Activated T-helper 1 cell treated with anti-CD3 and anti-CD28 coated beads, Interleukin-12 subunit alpha, Interleukin-12 subunit beta, Interleukin-2, Interleukin-4 antibody, amounts not matched to agents 30 ng/mL and 10 ng/mL and 1 ng/mL, durations not matched to agents 14 hours and 24 hours and 36 hours (primary cell): ENCODE results near the gene OTOS. TPM values are rescaled to one million over a fixed set of nuclear protein-coding genes. Genes with fewer than 3 reads are reported as not detected.

Experiments used
- DNase-seq: peaks from one replicate; pipeline ENCODE4 v3.0.0; 2021; ENCODE audit warnings: low spot score
- H3K27ac Mint-ChIP-seq: one replicate; pipeline ENCODE4 v1.8.0; 2021; ENCODE audit warnings: mild to moderate bottlenecking, mixed read lengths
- H3K27me3 Mint-ChIP-seq: one replicate; pipeline ENCODE4 v1.8.0; 2022; ENCODE audit warnings: mild to moderate bottlenecking, moderate library complexity, mixed read lengths; ENCODE audit not compliant: insufficient read depth
- H3K36me3 Mint-ChIP-seq: one replicate; pipeline ENCODE4 v1.8.0; 2021; ENCODE audit warnings: low read depth, mixed read lengths
- H3K4me1 Mint-ChIP-seq: one replicate; pipeline ENCODE4 v1.8.0; 2021; ENCODE audit warnings: low read depth, mixed read lengths
- H3K4me3 Mint-ChIP-seq: one replicate; pipeline ENCODE4 v1.8.0; 2021; ENCODE audit warnings: mild to moderate bottlenecking, moderate library complexity, mixed read lengths
- H3K9me3 Mint-ChIP-seq: one replicate; pipeline ENCODE4 v1.8.0; 2021; ENCODE audit warnings: mixed read lengths
- intact Hi-C: fragments of 100-400 bp; cut with micrococcal nuclease; formaldehyde crosslinking; loops from one replicate; pipeline ENCODE4 v1.15.1; 2024
- total RNA-seq: library from RNA; stranded (reverse); gene quantifications from 2 replicates; pipeline ENCODE4 v1.2.3, GENCODE V29; 2022

OTOS gene
- total RNA-seq, 1 donor from 2014 or later: not detected

- peak; percentile 85 for DNase-seq
- Mint-ChIP-seq H3K27ac (peak within 1 kb of the TSS; percentile 84), H3K9me3 (no peaks in the 10 kb centered on the region), H3K4me3 (peak within 1 kb of the TSS; percentile 92), H3K27me3 (peaks cover 6% of the 10 kb centered on the region), H3K4me1 (peaks cover 25% of the 10 kb centered on the region), H3K36me3 (peaks cover 14% of the 10 kb centered on the region)
- intact Hi-C loops: loop anchor here (1.0 to 10.0 kb wide), 8 partner anchors 15 to 871 kb away; partner anchors contain the start of genes DUSP28, GPC1, HDAC4 and NDUFA10
Observed at GRCh38 chr2:240136013-240136670, 4.3 kb downstream of the OTOS start, which contains the start of gene COPS9. Gene COPS9 (minus strand): TSS chr2:240136305. CDS start chr2:240136284, 21 bp downstream.

- peak overlapping the region; percentile 80 for H3K27ac Mint-ChIP-seq
- peak overlapping the region; percentile 92 for H3K4me3 Mint-ChIP-seq
- peaks cover 6% of the 10 kb centered on the region for H3K27me3 Mint-ChIP-seq
- intact Hi-C loops: loop anchor here (1.0 to 10.0 kb wide), 8 partner anchors 14 to 871 kb away; partner anchors contain the start of genes DUSP28, GPC1, HDAC4 and NDUFA10
- peaks cover 14% of the 10 kb centered on the region for H3K36me3 Mint-ChIP-seq
- peaks cover 25% of the 10 kb centered on the region for H3K4me1 Mint-ChIP-seq
- no peak for DNase-seq
- no peaks in the 10 kb centered on the region for H3K9me3 Mint-ChIP-seq
Observed at GRCh38 chr2:240135706-240136012, 4.8 kb downstream of the OTOS start.

GRCh38 chr2:240134956-240135520, 5.4 kb downstream of the OTOS start:
- no peak for DNase-seq
- Mint-ChIP-seq H3K27ac (peak overlapping the region; percentile 80), H3K9me3 (no peaks in the 10 kb centered on the region), H3K27me3 (peaks cover 6% of the 10 kb centered on the region), H3K36me3 (peaks cover 17% of the 10 kb centered on the region), H3K4me1 (peaks cover 25% of the 10 kb centered on the region), H3K4me3 (peak overlapping the region; percentile 92)
- intact Hi-C loops: loop anchor here (5.0 to 10.0 kb wide), 5 partner anchors 208 to 870 kb away; partner anchors contain the start of genes DUSP28, GPC1, HDAC4 and RNPEPL1

GRCh38 chr2:240134466-240134865, 6.0 kb downstream of the OTOS start:
- no peaks in the 10 kb centered on the region for H3K9me3 Mint-ChIP-seq
- H3K4me1 Mint-ChIP-seq: peaks cover 25% of the 10 kb centered on the region
- DNase-seq: no peak
- H3K36me3 Mint-ChIP-seq: peaks cover 20% of the 10 kb centered on the region
- H3K4me3 Mint-ChIP-seq: peak overlapping the region; percentile 92
- H3K27me3 Mint-ChIP-seq: peaks cover 4% of the 10 kb centered on the region
- intact Hi-C loops: loop anchor here (10.0 kb wide), 2 partner anchors 430 to 870 kb away; partner anchors contain the start of genes DUSP28 and RNPEPL1
- no peak overlapping the region for H3K27ac Mint-ChIP-seq

- no peak for DNase-seq
- Mint-ChIP-seq H3K4me3 (peak overlapping the region; percentile 92), H3K9me3 (no peaks in the 10 kb centered on the region), H3K36me3 (peaks cover 22% of the 10 kb centered on the region), H3K27ac (no peak overlapping the region), H3K4me1 (peaks cover 25% of the 10 kb centered on the region), H3K27me3 (no peaks in the 10 kb centered on the region)
- intact Hi-C loops: loop anchor here (10.0 kb wide), 2 partner anchors 431 to 869 kb away; partner anchors contain the start of genes DUSP28 and RNPEPL1
Observed at GRCh38 chr2:240133401-240133800, 7.1 kb downstream of the OTOS start.

DNA sequence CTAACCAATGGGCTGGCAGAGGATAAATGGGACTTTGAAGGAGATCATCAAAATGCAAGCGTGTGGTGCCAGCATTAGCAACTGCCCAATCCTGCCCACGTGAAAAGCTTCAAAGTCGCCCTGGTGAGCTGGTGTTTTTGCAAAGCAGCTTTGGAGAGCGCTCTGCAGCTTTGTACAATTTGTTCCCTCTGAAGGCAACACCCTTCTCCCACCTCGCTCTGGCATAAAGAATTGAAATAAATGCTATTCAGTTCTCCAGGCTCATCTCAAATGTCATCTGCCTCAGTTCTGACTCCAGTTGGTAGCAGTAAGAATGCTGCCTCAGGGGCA, 7.8 kb downstream of the OTOS start:
- H3K4me1 Mint-ChIP-seq: peaks cover 25% of the 10 kb centered on the region
- DNase-seq: no peak
- H3K9me3 Mint-ChIP-seq: no peaks in the 10 kb centered on the region
- intact Hi-C loops: loop anchor here (10.0 kb wide), 2 partner anchors 432 to 868 kb away; partner anchors contain the start of genes DUSP28 and RNPEPL1
- H3K4me3 Mint-ChIP-seq: no peak overlapping the region
- no peak overlapping the region for H3K27ac Mint-ChIP-seq
- H3K27me3 Mint-ChIP-seq: no peaks in the 10 kb centered on the region
- peaks cover 24% of the 10 kb centered on the region for H3K36me3 Mint-ChIP-seq

GRCh38 chr2:240131941-240132650, 8.4 kb downstream of the OTOS start:
- intact Hi-C loops: loop anchor here (10.0 kb wide), 2 partner anchors 433 to 867 kb away; partner anchors contain the start of genes DUSP28 and RNPEPL1
- Mint-ChIP-seq H3K36me3 (peaks cover 27% of the 10 kb centered on the region), H3K4me3 (no peak overlapping the region), H3K27ac (no peak overlapping the region), H3K27me3 (no peaks in the 10 kb centered on the region), H3K4me1 (peaks cover 22% of the 10 kb centered on the region), H3K9me3 (no peaks in the 10 kb centered on the region)
- no peak for DNase-seq

DNA sequence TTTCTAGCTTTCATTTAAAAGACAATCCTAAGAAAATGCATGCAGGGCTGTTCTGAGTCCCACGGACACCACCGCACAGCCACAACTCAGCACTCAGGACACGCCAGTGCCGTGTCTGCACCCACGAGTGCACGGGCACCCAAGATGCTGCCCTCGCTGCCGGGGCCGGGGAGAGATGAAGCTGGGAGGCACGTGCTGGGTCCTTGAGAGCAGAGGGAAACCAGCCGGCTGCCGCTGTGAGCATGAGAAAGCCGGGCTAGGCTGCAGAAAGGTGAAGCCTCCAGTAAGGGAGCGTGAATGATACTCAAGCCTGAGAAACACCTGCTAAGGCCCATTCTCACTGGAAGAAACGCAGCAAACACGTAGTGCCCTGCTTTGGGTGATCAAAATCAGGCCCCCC, 9.2 kb downstream of the OTOS start:
- Mint-ChIP-seq H3K9me3 (no peaks in the 10 kb centered on the region), H3K4me1 (peaks cover 18% of the 10 kb centered on the region), H3K4me3 (no peak overlapping the region), H3K27me3 (no peaks in the 10 kb centered on the region), H3K27ac (no peak overlapping the region), H3K36me3 (peaks cover 27% of the 10 kb centered on the region)
- intact Hi-C loops: loop anchor here (10.0 kb wide), 2 partner anchors 434 to 866 kb away; partner anchors contain the start of genes DUSP28 and RNPEPL1
- DNase-seq: no peak

DNA sequence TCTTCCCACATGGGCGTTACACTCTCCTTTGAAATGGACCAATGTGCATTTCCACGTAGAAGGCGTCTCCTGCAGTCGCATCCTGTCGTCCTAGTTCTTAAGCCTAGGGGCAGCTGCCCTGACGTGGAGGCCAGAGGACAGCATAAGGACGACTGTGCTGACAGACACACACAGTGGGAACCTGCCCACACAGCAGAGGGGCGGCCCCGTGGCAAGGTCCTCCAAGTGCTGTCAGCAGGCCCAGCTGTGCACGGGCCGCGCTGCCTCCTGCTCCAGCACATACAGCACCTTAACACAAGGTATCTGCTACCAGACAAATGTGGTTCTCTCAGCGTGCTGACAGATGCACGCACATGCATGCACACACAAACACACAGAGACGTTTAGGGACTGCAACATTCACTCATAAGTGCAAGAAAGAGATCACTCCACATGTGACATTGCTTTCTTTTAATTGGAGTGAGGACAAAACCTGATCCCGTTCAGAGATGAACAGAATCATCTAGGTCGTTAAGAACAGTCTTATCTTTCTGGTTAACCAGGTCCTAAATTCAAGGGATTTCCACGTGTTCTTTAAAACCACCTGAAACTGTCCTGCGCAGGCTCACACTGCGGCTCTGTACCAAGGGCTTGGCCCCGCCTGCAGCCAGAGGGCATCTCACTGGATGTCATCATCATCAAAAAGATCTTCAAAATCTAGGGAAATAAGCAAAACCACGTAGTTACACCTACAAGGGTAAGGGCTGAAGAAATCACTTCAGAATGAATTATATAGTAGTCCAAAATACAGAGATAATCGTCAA, 9.9 kb downstream of the OTOS start:
- H3K36me3 Mint-ChIP-seq: peaks cover 27% of the 10 kb centered on the region
- H3K27me3 Mint-ChIP-seq: no peaks in the 10 kb centered on the region
- H3K27ac Mint-ChIP-seq: no peak overlapping the region
- no peaks in the 10 kb centered on the region for H3K9me3 Mint-ChIP-seq
- H3K4me1 Mint-ChIP-seq: peaks cover 17% of the 10 kb centered on the region
- no peak for DNase-seq
- no peak overlapping the region for H3K4me3 Mint-ChIP-seq
- intact Hi-C loops: loop anchor here (10.0 kb wide), 2 partner anchors 434 to 866 kb away; partner anchors contain the start of genes DUSP28 and RNPEPL1

DNA sequence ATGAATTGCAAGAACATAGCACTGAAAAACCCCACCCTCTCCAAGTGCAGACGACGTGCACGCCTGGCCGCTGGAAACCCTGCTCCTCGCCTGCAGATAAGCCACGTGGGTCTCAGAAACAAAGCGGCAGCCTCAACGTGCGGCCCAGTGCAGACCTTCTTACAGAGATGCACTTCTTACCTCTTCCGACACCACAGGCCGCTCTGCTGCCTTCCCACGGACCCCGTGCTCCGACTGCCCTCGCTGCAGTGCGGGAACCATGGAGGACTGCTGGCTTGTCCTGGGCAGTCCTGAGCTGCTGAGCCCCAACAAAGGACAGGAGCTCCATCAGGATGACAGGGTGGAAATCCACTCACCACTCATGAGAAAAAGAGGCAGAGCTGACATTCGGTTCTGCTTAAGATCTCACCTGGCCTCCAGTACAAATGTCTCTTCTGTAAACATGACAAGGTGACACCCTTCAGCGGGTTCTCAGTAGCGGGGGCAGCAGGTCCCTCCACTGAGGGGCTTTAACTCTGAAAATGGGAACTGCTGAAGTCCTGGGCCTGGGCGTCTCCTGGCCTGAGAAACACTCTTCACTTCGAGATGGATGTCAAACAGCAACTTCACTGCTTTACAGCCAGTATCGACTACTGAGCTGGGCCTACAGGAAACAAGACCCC, 10.6 kb downstream of the OTOS start:
- intact Hi-C loops: loop anchor here (10.0 kb wide), 2 partner anchors 435 to 865 kb away; partner anchors contain the start of genes DUSP28 and RNPEPL1
- no peak for DNase-seq
- H3K27ac Mint-ChIP-seq: no peak overlapping the region
- H3K27me3 Mint-ChIP-seq: no peaks in the 10 kb centered on the region
- peaks cover 27% of the 10 kb centered on the region for H3K36me3 Mint-ChIP-seq
- H3K4me3 Mint-ChIP-seq: no peak overlapping the region
- H3K9me3 Mint-ChIP-seq: no peaks in the 10 kb centered on the region
- H3K4me1 Mint-ChIP-seq: peaks cover 10% of the 10 kb centered on the region

DNA sequence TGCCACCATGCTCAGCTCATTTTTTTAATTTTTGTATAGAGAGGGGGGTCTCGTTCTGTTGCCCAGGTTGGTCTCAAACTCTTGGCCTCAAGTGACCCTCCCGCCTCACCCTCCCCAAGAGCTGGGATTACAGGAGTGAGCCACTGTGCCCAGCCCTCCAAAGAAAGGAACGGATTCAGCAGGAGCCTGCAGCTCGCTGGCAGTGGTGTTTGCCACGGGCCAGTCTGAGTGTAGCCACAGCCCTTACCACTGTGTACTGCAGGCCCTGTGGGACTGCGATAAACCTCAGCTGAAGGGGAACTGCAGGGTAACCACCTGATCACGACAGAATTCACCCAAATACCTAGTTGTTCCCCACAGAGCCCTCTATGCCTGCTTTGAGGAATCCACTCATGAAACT, 11.1 kb downstream of the OTOS start:
- Mint-ChIP-seq H3K4me1 (peaks cover 4% of the 10 kb centered on the region), H3K27me3 (no peaks in the 10 kb centered on the region), H3K9me3 (no peaks in the 10 kb centered on the region), H3K4me3 (no peak overlapping the region), H3K36me3 (peaks cover 27% of the 10 kb centered on the region), H3K27ac (no peak overlapping the region)
- intact Hi-C loops: no loop called here
- DNase-seq: no peak
